HEK293T (cell line): Measurements from ENCODE around the gene DOLPP1.

Source experiments
- CTCF ChIA-PET: fragments of 350-600 bp; formaldehyde crosslinking; extraction: SDS; loops from one replicate; lab custom pipeline; 2021; ENCODE audit warnings: antibody characterized with exemption, inconsistent platforms; lab: Yijun Ruan, JAX
- POLR2A ChIA-PET: fragments of 350-600 bp; formaldehyde crosslinking; extraction: SDS; loops from one replicate; lab custom pipeline; 2020; ENCODE audit warnings: antibody characterized with exemption, inconsistent platforms; lab: Yijun Ruan, JAX
- DNase-seq: peaks from one replicate; pipeline ENCODE4 v3.0.0; 2012; ENCODE audit warnings: mixed read lengths; ENCODE audit errors: extremely low spot score
- ARNT ChIP-seq: fragments of 450-650 bp; IDR thresholded peaks from 2 replicates; pipeline ENCODE4 v1.6.1; 2017; ENCODE audit warnings: mild to moderate bottlenecking
- BHLHE40 ChIP-seq: fragments of 450-650 bp; IDR thresholded peaks from 2 replicates; pipeline ENCODE4 v1.6.1; 2016; ENCODE audit warnings: mild to moderate bottlenecking, moderate library complexity, borderline replicate concordance
- CTBP1 ChIP-seq: fragments of 450-650 bp; IDR thresholded peaks from 2 replicates; pipeline ENCODE4 v1.6.1; 2016; ENCODE audit warnings: borderline replicate concordance
- ELF4 ChIP-seq: fragments of 450-650 bp; IDR thresholded peaks from 2 replicates; pipeline ENCODE4 v1.6.1; 2017; ENCODE audit warnings: antibody characterized with exemption
- FOXA1 ChIP-seq: fragments of 450-650 bp; IDR thresholded peaks from 2 replicates; pipeline ENCODE4 v1.6.1; 2016; ENCODE audit warnings: mild to moderate bottlenecking
- L3MBTL2 ChIP-seq: fragments of 450-650 bp; conservative IDR thresholded peaks from 2 replicates; pipeline ENCODE4 v1.6.1; 2016; ENCODE audit warnings: mild to moderate bottlenecking
- LEF1 ChIP-seq: fragments of 450-650 bp; IDR thresholded peaks from 2 replicates; pipeline ENCODE4 v1.6.1; 2017; ENCODE audit warnings: mild to moderate bottlenecking, borderline replicate concordance
- NFRKB ChIP-seq: fragments of 450-650 bp; IDR thresholded peaks from 2 replicates; pipeline ENCODE4 v1.6.1; 2016; ENCODE audit warnings: mild to moderate bottlenecking, moderate library complexity
- PKNOX1 ChIP-seq: fragments of 450-650 bp; IDR thresholded peaks from 2 replicates; pipeline ENCODE4 v1.6.1; 2016
- SP1 ChIP-seq: fragments of 450-650 bp; IDR thresholded peaks from 2 replicates; pipeline ENCODE4 v1.6.1; 2017
- SUZ12 ChIP-seq: fragments of 450-650 bp; IDR thresholded peaks from 2 replicates; pipeline ENCODE4 v1.6.1; 2016; ENCODE audit warnings: mild to moderate bottlenecking
- TARDBP ChIP-seq: fragments of 450-650 bp; IDR thresholded peaks from 2 replicates; pipeline ENCODE4 v1.6.1; 2016
- ZNF384 ChIP-seq: fragments of 450-650 bp; IDR thresholded peaks from 2 replicates; pipeline ENCODE4 v1.6.1; 2016

The DOLPP1 gene

DNA sequence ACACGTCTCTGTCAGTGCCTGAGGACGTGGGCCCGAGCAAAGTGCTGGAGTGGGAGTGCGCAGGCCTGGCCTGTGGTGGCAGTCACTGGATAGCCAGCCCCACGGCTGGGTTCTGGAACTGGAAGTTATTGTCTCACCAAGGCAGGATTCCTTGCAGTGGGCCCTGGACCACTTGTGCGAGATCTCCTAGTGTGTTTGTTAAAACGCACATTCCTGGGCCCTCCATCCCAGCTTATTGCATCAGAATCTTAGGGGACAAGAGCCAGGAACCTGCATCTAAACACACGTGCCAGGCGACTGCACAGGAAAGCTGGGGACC, 57.2 kb downstream of the DOLPP1 start:
- DNase-seq: no peak
- ChIA-PET CTCF (interaction anchor here (1.1 to 1.8 kb wide), 4 partner anchors 8 to 487 kb away, joined by 3 to 12 read pairs (median 6); no protein-coding TSS in a partner anchor), POLR2A (no interaction called here)
- no peak for TF ChIP-seq CTBP1
- no peak for TF ChIP-seq PKNOX1
- TF ChIP-seq ZNF384: no peak
- TF ChIP-seq L3MBTL2: no peak
- TF ChIP-seq BHLHE40: no peak
- TF ChIP-seq LEF1: no peak
- no peak for TF ChIP-seq NFRKB
- no peak for TF ChIP-seq TARDBP
- no peak for TF ChIP-seq ELF4
- TF ChIP-seq SUZ12: no peak
- no peak for TF ChIP-seq FOXA1

GRCh38 chr9:129138476-129139232, 57.7 kb downstream of the DOLPP1 start:
- CTCF ChIA-PET: interaction anchor here (0.8 to 1.8 kb wide), 10 partner anchors 9 to 486 kb away, joined by 3 to 12 read pairs (median 4); partner anchors contain the start of gene C9orf50
- POLR2A ChIA-PET: interaction anchor here (1.8 to 2.6 kb wide), 3 partner anchors 12 to 39 kb away, joined by 5 to 26 read pairs (median 8); partner anchors contain the start of gene IER5L
- no peak for DNase-seq
- TF ChIP-seq TARDBP (no peak), SUZ12 (no peak), L3MBTL2 (no peak)

- TF ChIP-seq ARNT: no peak
- peak; percentile 81 for TF ChIP-seq L3MBTL2
- no peak for TF ChIP-seq SP1
Observed at GRCh38 chr9:129139233-129139992, 58.5 kb downstream of the DOLPP1 start.

GRCh38 chr9:129139993-129140396, 59.1 kb downstream of the DOLPP1 start:
- peak; percentile 85 for DNase-seq
- TF ChIP-seq PKNOX1: peak; percentile 83
- TF ChIP-seq ZNF384: no peak
- CTCF ChIA-PET: interaction anchor here (0.6 to 1.5 kb wide), 10 partner anchors 8 to 484 kb away, joined by 3 to 14 read pairs (median 4); no protein-coding TSS in a partner anchor
- POLR2A ChIA-PET: interaction anchor here (0.7 to 2.6 kb wide), 9 partner anchors 13 to 498 kb away, joined by 3 to 26 read pairs (median 5); partner anchors contain the start of genes IER5L and NTMT1

More at GRCh38 chr9:129139233-129139992, 58.5 kb downstream of the DOLPP1 start:
- DNase-seq: peak; percentile 81
- ChIA-PET POLR2A (interaction anchor here (0.7 to 2.6 kb wide), 8 partner anchors 13 to 499 kb away, joined by 3 to 26 read pairs (median 6); partner anchors contain the start of genes IER5L and NTMT1), CTCF (interaction anchor here (0.6 to 1.8 kb wide), 17 partner anchors 8 to 485 kb away, joined by 3 to 14 read pairs (median 4); partner anchors contain the start of gene C9orf50)
